GM21529 (cell line): ENCODE measurements around the gene HACE1.
A peak's percentile ranks its signal among the peaks of the same experiment; 100 is the strongest.
"Not testable (repeated sequence)": the region's sequence is repeated elsewhere in the genome, so short reads cannot be mapped to it uniquely, and the experiment has no call there.

ENCODE experiments used
- ATAC-seq: cut with Tn5 transposase; IDR thresholded peaks from one replicate; pipeline ENCODE4 v1.9.1; 2021; ENCODE audit not compliant: unreplicated experiment

Gene HACE1

GRCh38 chr6:104829183-104829958 lies 30.3 kb downstream of the HACE1 start:
- no peak for ATAC-seq

- no peak for ATAC-seq
These were observed 31.2 kb downstream of the HACE1 start for GRCh38 chr6:104828478-104828877.

DNA sequence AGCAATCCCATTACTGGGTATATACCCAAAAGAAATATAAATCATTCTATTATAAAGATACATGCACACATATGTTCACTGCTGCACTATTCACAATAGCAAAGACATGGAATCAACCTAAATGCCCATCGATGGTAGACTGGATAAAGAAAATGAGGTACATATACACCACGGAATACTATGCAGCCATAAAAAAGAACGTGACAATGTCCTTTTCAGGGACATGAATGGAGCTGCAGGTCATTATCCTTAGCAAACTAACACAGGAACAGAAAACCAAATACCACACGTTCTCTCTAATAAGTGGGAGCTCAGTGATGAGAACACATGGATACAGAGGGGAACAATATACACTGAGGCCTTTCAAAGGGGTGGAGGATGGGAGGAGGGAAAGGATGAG lies 38.9 kb downstream of the HACE1 start:
- not testable (repeated sequence) for ATAC-seq

DNA sequence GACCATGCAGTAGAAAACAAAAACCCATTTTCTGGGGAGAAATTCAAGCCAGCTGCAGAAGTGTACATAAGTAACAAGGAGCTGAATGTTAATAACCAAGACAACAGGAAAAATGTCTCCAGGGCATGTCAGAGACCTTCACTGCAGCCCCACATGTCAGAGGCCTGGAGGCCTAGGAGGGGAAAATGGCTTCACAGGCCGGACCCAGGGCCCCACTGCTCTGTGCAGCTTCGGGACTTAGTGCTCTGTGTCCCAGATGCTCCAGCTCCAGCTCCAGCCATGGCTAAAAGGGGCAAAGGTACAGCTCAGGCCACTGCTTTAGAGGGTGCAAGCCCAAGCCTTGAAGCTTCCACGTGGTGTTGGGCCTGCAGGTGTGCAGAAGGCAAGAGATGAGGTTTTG lies 43.6 kb downstream of the HACE1 start:
- ATAC-seq: no peak

- no peak for ATAC-seq
These were observed 45.0 kb downstream of the HACE1 start for GRCh38 chr6:104814743-104815142.

DNA sequence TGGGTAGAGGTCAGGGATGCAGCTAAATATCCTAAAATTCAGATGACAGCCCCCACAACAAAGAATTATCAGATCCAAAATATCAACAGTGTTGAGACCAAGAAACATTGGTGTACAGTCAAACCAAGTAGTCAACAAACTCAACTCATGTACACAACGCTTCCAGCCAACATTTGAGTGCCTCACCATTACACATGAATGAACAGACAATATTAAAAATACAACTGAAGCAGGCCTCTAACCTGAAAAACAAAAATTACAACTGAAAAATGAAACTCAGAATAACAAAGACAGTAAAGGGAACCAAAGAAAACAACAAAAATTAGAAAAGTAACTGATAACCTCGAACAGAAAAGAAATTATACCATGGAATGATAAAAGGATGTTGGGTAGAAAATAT lies 46.2 kb downstream of the HACE1 start:
- ATAC-seq: no peak

DNA sequence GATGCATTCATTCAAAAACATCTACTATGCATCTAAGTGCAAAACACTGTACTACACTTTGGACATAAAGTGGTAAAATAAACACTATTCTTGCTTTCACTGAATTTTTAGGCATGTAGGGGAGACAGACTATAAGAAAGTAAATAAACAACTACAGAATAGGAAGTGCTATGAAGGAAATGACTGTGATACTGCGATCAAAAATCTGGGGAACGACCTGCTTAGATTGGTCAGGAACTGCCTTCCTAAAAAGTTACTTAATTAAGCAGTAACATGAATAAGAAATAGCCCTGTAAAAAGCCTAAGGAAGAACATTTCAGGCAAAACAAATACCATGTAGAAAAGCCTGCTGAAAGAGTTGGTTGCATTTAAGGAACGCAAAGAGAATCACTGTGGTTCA lies 50.6 kb downstream of the HACE1 start:
- ATAC-seq: no peak

DNA sequence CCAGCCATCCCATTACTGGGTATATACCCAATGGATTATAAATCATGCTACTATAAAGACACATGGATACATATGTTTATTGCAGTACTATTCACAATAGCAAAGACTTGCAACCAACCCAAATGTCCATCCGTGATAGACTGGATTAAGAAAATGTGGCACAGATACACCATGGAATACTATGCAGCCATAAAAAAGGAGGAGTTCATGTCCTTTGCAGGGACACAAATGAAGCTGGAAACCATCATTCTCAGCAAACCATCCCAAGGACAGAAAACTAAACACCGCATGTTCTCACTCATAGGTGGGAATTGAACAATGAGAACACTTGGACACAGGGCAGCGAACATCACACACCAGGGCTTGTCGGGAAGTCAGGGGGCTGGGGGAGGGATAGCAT lies 54.4 kb downstream of the HACE1 start:
- ATAC-seq: not testable (repeated sequence)

DNA sequence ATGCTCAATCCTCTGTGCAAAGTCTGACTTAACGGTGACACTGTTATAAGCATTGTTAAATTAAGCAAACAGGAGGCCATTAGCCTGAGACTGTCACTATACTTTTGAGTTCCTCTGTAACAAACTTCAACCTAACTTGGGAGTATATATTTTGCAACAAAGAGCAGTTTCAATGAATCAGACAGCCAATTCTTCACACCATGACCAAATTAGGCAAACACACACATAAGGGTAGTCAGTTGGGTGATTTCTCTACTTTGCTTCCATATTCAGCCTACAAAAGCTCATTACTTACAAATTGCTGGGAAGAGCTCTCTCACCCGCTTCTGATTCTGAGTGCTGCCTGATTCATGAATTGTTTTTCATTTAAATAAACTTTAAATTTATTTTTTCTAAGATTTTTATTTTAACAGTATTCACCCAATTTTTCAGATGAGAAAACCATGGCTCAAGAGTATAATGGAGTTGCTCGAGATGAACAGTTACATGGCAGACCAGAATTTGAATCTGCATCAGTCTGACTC lies 60.5 kb downstream of the HACE1 start:
- ATAC-seq: no peak

DNA sequence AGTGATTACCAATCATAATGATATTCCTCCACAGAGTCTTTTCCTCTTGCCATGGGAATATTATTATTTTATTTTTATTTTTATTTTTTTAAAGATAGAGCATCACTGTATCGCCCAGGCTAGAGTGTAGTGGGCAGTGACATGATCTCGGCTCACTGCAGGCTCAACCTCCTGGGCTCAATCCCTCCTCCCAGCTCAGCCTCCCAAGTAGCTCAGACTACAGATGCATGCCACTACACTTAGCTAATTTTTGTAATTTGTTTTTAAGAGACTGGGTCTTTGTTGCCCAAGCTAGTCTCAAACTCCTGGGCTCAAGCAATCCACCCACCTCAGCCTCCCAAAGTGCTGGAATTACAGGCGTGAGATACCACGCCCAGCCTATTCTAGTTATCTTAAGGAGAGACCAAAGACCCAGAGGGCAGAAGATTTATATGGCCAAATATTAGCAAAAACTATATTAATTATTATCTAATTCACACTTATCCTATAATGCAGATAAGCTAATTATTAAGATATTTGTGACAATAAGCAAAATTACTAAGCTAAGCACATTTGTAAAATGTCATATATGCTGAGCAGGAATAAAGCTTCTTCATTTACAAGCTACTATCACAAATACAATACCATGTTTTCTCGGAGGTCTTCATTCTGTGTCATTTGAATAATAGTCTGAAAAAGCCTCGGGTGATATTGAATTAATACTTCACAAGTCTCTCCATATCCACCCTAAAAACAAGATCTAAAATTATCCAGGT lies 63.5 kb downstream of the HACE1 start:
- no peak for ATAC-seq

DNA sequence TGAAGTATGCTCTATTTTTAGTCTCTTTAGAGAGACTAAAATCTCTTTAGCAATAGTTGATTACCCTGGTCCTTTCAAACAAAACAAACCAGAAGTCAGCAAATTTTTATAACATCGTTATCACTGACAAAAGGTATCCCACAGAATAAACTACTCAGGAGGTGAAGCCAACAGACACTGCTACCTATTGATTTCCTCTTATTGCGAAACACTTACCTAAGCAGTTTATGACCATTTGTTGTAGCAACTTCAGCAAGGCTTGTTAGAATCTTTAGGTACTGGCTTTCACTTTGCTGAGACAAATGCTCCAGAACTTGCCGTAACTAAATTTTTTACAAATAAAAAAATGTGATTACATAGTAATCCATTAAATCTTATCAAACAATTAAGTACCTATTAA lies 64.4 kb downstream of the HACE1 start:
- no peak for ATAC-seq

DNA sequence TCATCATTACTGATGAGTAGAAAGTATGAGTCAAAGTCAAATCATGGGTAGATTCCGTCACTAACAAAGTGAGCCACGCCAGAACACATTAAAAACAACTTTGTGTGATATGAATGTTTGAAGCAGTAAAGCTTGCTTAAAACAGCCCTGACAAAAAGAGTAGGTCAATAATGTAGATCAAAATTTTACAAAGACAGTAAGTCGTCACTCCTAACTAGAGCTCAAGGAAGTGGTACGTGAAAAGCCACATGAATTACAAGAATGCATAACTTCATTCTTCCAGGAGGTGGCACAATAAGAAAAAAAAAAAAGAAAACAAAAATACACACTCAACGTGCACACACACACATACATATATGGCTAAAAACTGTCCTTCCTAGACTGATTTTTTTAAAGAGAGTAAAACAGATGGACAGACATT lies 69.9 kb downstream of the HACE1 start:
- peak; percentile 89 for ATAC-seq

- no peak for ATAC-seq
These were observed 71.3 kb downstream of the HACE1 start for GRCh38 chr6:104788400-104788799.

- ATAC-seq: no peak
These were observed 72.4 kb downstream of the HACE1 start for GRCh38 chr6:104787305-104787704.

- ATAC-seq: no peak
These were observed 74.8 kb downstream of the HACE1 start for GRCh38 chr6:104784884-104785283.

GRCh38 chr6:104771258-104771832 lies 88.4 kb downstream of the HACE1 start:
- ATAC-seq: peak; percentile 80

DNA sequence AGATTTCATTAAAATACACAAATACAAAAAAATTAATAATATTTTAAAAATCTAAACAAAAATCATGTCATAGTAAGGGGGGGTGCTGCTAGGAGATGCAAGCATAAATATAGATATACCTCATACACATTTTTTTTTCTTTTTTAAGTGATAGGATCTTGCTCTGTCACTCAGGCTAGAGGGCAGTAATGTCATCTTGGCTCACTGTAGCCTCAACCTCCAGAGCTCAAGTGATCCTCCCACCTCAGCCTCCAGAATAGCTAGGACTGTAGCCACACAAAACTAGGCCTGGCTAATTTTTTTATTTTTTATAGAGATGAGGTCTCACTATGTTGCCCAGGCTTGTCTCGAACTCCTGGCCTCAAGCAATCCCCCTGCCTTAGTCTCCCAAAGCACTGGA lies 90.8 kb downstream of the HACE1 start:
- no peak for ATAC-seq

DNA sequence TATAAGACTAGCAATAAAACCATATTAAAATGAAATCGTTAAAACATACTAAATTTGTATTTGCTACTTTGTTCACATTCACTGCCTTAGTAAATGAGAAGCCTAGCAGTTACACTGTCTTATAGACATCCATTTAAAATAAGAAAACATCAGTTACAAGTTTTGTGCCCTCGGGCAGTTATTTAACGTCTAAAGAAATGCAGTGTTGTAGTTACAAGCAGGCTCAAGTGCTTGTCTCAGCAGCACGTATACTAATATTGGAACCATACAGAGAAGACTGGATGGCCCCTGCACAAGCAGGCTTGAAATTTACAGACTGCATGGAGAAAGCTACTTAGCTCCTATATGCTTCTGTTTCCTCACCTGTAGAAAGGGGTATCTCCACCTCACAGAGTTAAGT lies 93.1 kb downstream of the HACE1 start:
- no peak for ATAC-seq

- no peak for ATAC-seq
These were observed 104.8 kb downstream of the HACE1 start for GRCh38 chr6:104754788-104755409.

- ATAC-seq: no peak
These were observed 106.5 kb downstream of the HACE1 start for GRCh38 chr6:104753251-104753650.

- ATAC-seq: no peak
These were observed 109.3 kb downstream of the HACE1 start for GRCh38 chr6:104750449-104750848.
